Lower lobe of right lung (tissue), 2 donors: Measurements from ENCODE around the gene ETS2. TPM values are rescaled to one million over a fixed set of nuclear protein-coding genes. Genes with fewer than 3 reads are reported as not detected.
A peak's percentile ranks its signal among the peaks of the same experiment; 100 is the strongest.

Experiments
- ATAC-seq, 2 donors: fragments of 200-7000 bp; cut with Tn5 transposase; one replicate each; pipeline ENCODE4 v1.9.1; 2020 to 2022; ENCODE audit warnings: mild to moderate bottlenecking in 2 of 2, moderate library complexity in 2 of 2
- DNase-seq: peaks from one replicate; pipeline ENCODE4 v3.0.0-alpha.2; 2020
- H3K27ac ChIP-seq: fragments of 200-600 bp; one replicate; pipeline ENCODE4 v1.8.0; 2022
- H3K27me3 ChIP-seq: fragments of 200-600 bp; one replicate; pipeline ENCODE4 v1.8.0; 2022; ENCODE audit warnings: low read depth
- H3K36me3 ChIP-seq: fragments of 200-600 bp; one replicate; pipeline ENCODE4 v1.8.0; 2022; ENCODE audit warnings: mild to moderate bottlenecking
- H3K4me1 ChIP-seq: fragments of 200-600 bp; one replicate; pipeline ENCODE4 v1.8.0; 2022
- H3K4me3 ChIP-seq: fragments of 200-600 bp; one replicate; pipeline ENCODE4 v1.8.0; 2022; ENCODE audit warnings: mild to moderate bottlenecking
- H3K9me3 ChIP-seq: fragments of 200-600 bp; one replicate; pipeline ENCODE4 v1.8.0; 2022
- CTCF ChIP-seq: fragments of 200-600 bp; IDR thresholded peaks from one replicate; pipeline ENCODE4 v1.8.0; 2022; ENCODE audit warnings: antibody characterized with exemption, mild to moderate bottlenecking
- intact Hi-C: fragments of 100-400 bp; cut with DNase I; formaldehyde crosslinking; loops from one replicate; pipeline ENCODE4 v1.11.0; 2022
- total RNA-seq: library from RNA; stranded (reverse); fragmentation: NEBNext Ultra II Directional; extraction: Animal tissue kit (Norgen Biotek cat#: 25700); gene quantifications from one replicate; pipeline ENCODE4 v1.2.1, GENCODE V29; 2021
- donor health status: DM: no; HTN: yes; CAD: no; lungs with severe emphysema.

ETS2 gene
- total RNA-seq, 1 donor from 2014 or later, result 160 TPM

DNA sequence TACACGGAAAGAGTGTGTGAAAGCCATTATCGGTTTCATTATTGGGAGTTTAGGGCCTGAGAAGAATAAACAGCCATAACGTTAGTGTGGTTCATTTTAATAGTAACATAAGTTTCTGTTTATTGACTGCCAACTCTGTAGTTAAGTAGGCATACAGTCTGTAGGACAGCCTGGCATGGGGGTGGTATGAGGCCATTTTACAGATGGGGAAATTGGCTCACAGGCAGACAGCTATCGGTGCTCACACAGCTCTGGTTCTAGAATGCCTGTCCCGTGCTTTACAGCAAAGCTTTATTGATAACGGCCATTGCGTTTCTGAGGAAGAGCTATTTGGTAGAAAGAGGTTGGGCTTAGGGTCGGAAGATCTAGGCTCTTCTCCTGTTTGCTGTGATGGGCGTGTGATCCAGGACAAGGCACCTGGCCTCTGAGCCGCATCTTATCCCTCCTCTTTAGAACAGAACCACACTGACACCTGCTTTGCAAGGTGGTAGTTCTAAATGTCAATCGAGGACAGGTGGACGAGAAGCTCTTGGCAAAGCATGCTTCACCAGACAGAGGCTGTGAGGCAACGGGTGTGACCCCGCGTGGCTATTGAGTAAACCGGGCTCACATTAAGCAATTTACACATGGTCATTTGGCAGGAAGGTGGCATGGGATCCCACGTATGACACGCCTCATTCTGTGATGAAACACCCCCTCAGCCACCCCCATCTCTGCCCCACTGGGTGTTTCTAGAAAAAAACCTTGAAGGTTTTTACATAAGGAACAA lies 14.9 kb downstream of the ETS2 start:
- Histone ChIP-seq H3K27me3 (no peaks in the 10 kb centered on the region), H3K27ac (peak overlapping the region; percentile 76), H3K36me3 (peaks cover 91% of the 10 kb centered on the region), H3K4me3 (no peak overlapping the region), H3K9me3 (no peaks in the 10 kb centered on the region), H3K4me1 (peaks cover 85% of the 10 kb centered on the region)
- intact Hi-C loops, result no loop called here
- ATAC-seq (peak; percentile 58 to 61), DNase-seq (peak; percentile 82)
- no peak for TF ChIP-seq CTCF

- no peak for DNase-seq
- intact Hi-C loops, result no loop called here
- no peak for TF ChIP-seq CTCF
- peak; percentile 20 to 38 for ATAC-seq
- H3K36me3 ChIP-seq, result peaks cover 87% of the 10 kb centered on the region
- no peaks in the 10 kb centered on the region for H3K27me3 ChIP-seq
- no peak overlapping the region for H3K4me3 ChIP-seq
- H3K9me3 ChIP-seq, result peaks cover under 1% of the 10 kb centered on the region
- peaks cover 87% of the 10 kb centered on the region for H3K4me1 ChIP-seq
- H3K27ac ChIP-seq, result peak overlapping the region; percentile 76
These were observed 15.5 kb downstream of the ETS2 start for GRCh38 chr21:38821248-38821647.

- ATAC-seq (peak; percentile 74 to 80), DNase-seq (no peak)
- intact Hi-C loops, result no loop called here
- H3K36me3 ChIP-seq, result peaks cover 79% of the 10 kb centered on the region
- peak overlapping the region; percentile 76 for H3K27ac ChIP-seq
- no peak for TF ChIP-seq CTCF
- H3K4me3 ChIP-seq, result no peak overlapping the region
- peaks cover 6% of the 10 kb centered on the region for H3K9me3 ChIP-seq
- peaks cover 87% of the 10 kb centered on the region for H3K4me1 ChIP-seq
- H3K27me3 ChIP-seq, result no peaks in the 10 kb centered on the region
These were observed 16.4 kb downstream of the ETS2 start for GRCh38 chr21:38821959-38822682.

- no peak for DNase-seq
- no peak for ATAC-seq
- no peaks in the 10 kb centered on the region for H3K27me3 ChIP-seq
- intact Hi-C loops, result no loop called here
- H3K9me3 ChIP-seq, result peaks cover 6% of the 10 kb centered on the region
- no peak for TF ChIP-seq CTCF
- peak overlapping the region; percentile 76 for H3K27ac ChIP-seq
- peaks cover 80% of the 10 kb centered on the region for H3K4me1 ChIP-seq
- peaks cover 72% of the 10 kb centered on the region for H3K36me3 ChIP-seq
- no peak overlapping the region for H3K4me3 ChIP-seq
These were observed 17.1 kb downstream of the ETS2 start for GRCh38 chr21:38822778-38823238.

DNA sequence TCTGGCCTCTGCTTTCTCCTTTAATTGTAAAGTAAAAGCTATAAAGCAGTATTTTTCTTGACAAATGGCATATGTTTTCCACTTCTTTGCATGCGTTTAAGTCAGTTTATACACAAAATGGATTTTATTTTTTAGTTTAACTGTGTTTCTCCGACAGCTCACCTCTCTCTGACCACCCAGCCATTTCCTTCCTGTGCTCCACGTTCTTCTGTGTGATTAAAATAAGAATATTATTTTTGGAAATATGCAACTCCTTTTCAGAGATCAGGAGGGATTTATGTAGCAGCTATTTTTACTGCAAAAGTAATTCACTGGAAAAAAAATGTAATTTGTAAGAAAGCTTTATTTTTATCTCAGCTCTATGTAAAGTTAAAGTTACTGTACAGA lies 18.0 kb downstream of the ETS2 start:
- H3K9me3 ChIP-seq, result peaks cover 6% of the 10 kb centered on the region
- H3K36me3 ChIP-seq, result peaks cover 63% of the 10 kb centered on the region
- ATAC-seq (no peak), DNase-seq (no peak)
- H3K27me3 ChIP-seq, result no peaks in the 10 kb centered on the region
- TF ChIP-seq CTCF, result no peak
- intact Hi-C loops, result no loop called here
- H3K4me1 ChIP-seq, result peaks cover 71% of the 10 kb centered on the region
- peak overlapping the region; percentile 76 for H3K27ac ChIP-seq
- H3K4me3 ChIP-seq, result no peak overlapping the region
